GM23338 (cell line): ENCODE data around the gene MARCHF10. TPM values are rescaled to one million over a fixed set of nuclear protein-coding genes. Genes with fewer than 3 reads are reported as not detected.

Source experiments
- ATAC-seq: fragments of 200-7000 bp; cut with Tn5 transposase; 3 replicates; pipeline ENCODE4 v1.9.1; 2020
- DNase-seq: peaks from one replicate; pipeline ENCODE4 v3.0.0-alpha.2; 2015; ENCODE audit warnings: low spot score
- H2AFZ ChIP-seq: fragments of 200-600 bp; sonication (generic); 2 replicates; pipeline ENCODE4 v1.8.0; 2016; ENCODE audit warnings: antibody characterized with exemption, mild to moderate bottlenecking, moderate library complexity
- H3F3A ChIP-seq: fragments of 200-600 bp; sonication (generic); replicated peaks from 2 replicates; pipeline ENCODE4 v1.8.0; 2017; ENCODE audit warnings: antibody characterized with exemption, mixed run types, low read depth
- H3K27ac ChIP-seq: fragments of 200-600 bp; sonication (generic); 2 replicates; pipeline ENCODE4 v1.6.1; 2016; ENCODE audit warnings: low read depth
- H3K27me3 ChIP-seq: fragments of 200-600 bp; sonication (generic); 2 replicates; pipeline ENCODE4 v1.8.0; 2016; ENCODE audit warnings: mild to moderate bottlenecking, mixed run types, moderate library complexity; ENCODE audit not compliant: insufficient read depth
- H3K36me3 ChIP-seq: fragments of 200-600 bp; sonication (generic); 2 replicates; pipeline ENCODE4 v1.8.0; 2016; ENCODE audit warnings: mild to moderate bottlenecking; ENCODE audit not compliant: insufficient read depth
- H3K4me1 ChIP-seq: fragments of 200-600 bp; sonication (generic); 2 replicates; pipeline ENCODE4 v1.8.0; 2016; ENCODE audit warnings: mild to moderate bottlenecking, moderate library complexity; ENCODE audit not compliant: insufficient read depth
- H3K4me2 ChIP-seq: fragments of 200-600 bp; sonication (generic); 2 replicates; pipeline ENCODE4 v1.7.1; 2017; ENCODE audit warnings: mixed run types
- H3K4me3 ChIP-seq: fragments of 200-600 bp; sonication (generic); 2 replicates; pipeline ENCODE4 v1.6.1; 2016; ENCODE audit warnings: mixed run types
- H3K79me2 ChIP-seq: fragments of 200-600 bp; sonication (generic); replicated peaks from 2 replicates; pipeline ENCODE4 v1.8.0; 2017; ENCODE audit warnings: mild to moderate bottlenecking; ENCODE audit not compliant: insufficient read depth
- H3K9me2 ChIP-seq: fragments of 200-600 bp; sonication (generic); 2 replicates; pipeline ENCODE4 v1.8.0; 2017; ENCODE audit not compliant: insufficient read depth
- H4K20me1 ChIP-seq: fragments of 200-600 bp; sonication (generic); replicated peaks from 2 replicates; pipeline ENCODE4 v1.8.0; 2017; ENCODE audit warnings: mild to moderate bottlenecking; ENCODE audit not compliant: insufficient read depth
- H3K27ac Mint-ChIP-seq: 2 replicates; pipeline ENCODE4 v1.8.0; 2020; ENCODE audit warnings: inconsistent platforms, mild to moderate bottlenecking, moderate library complexity, mixed read lengths
- H3K27me3 Mint-ChIP-seq: 3 replicates; pipeline ENCODE4 v1.8.0; 2022; ENCODE audit warnings: low read depth, mild to moderate bottlenecking, moderate library complexity, mixed read lengths, inconsistent platforms; ENCODE audit not compliant: insufficient read depth, poor library complexity
- H3K36me3 Mint-ChIP-seq: 3 replicates; pipeline ENCODE4 v1.8.0; 2021; ENCODE audit warnings: low read depth, mild to moderate bottlenecking, inconsistent platforms, moderate library complexity, mixed read lengths
- H3K4me1 Mint-ChIP-seq: 3 replicates; pipeline ENCODE4 v1.8.0; 2020; ENCODE audit warnings: mild to moderate bottlenecking, inconsistent platforms, mixed read lengths
- H3K4me3 Mint-ChIP-seq: 3 replicates; pipeline ENCODE4 v1.8.0; 2021; ENCODE audit warnings: moderate library complexity, mild to moderate bottlenecking, inconsistent platforms, mixed read lengths
- H3K9me3 Mint-ChIP-seq: 3 replicates; pipeline ENCODE4 v1.8.0; 2020; ENCODE audit warnings: moderate library complexity, mild to moderate bottlenecking, inconsistent platforms, mixed read lengths
- EZH2 ChIP-seq: fragments of 200-600 bp; sonication (generic); IDR thresholded peaks from one replicate; pipeline ENCODE4 v1.8.0; 2017; ENCODE audit warnings: antibody characterized with exemption, mild to moderate bottlenecking, low read depth; ENCODE audit not compliant: unreplicated experiment
- EZH2phosphoT487 ChIP-seq: fragments of 200-600 bp; sonication (generic); IDR thresholded peaks from one replicate; pipeline ENCODE4 v1.8.1; 2018; ENCODE audit warnings: antibody characterized with exemption; ENCODE audit not compliant: unreplicated experiment
- NANOG ChIP-seq: IDR thresholded peaks from 2 replicates; pipeline ENCODE4 v1.6.1; 2016; ENCODE audit warnings: antibody characterized with exemption, borderline replicate concordance
- STAT1 ChIP-seq: IDR thresholded peaks from one replicate; pipeline ENCODE4 v1.6.1; 2016; ENCODE audit warnings: antibody characterized with exemption; ENCODE audit not compliant: unreplicated experiment
- ZNF331 ChIP-seq: fragments of 250-450 bp; sonication (Bioruptor Pico); IDR thresholded peaks from 2 replicates; pipeline ENCODE4 v1.5.0; 2020; ENCODE audit warnings: low read depth, mild to moderate bottlenecking, moderate library complexity
- polyA plus RNA-seq: library from polyadenylated mRNA; unstranded; fragments of >200 nt; fragmentation: Nextera tagmentation; extraction: Ambion mirVana; gene quantifications from 2 replicates; pipeline ENCODE4 v1.2.1, GENCODE V29; 2016
- total RNA-seq: library from RNA; depleted of rRNA; stranded (reverse); fragments of >200 nt; shearing (Covaris generic); gene quantifications from 2 replicates; pipeline ENCODE4 v1.2.3, GENCODE V29; 2014
- TF ChIP-seq, protein P1 (sequence below), 2 experiments: fragments of 200-600 bp in 1 of 2; sonication (generic) in 1 of 2; conservative IDR thresholded peaks; 2 replicates each; pipeline versions ENCODE4 v1.5.1 to v1.6.1; 2016 to 2017; ENCODE audit warnings: antibody characterized with exemption in 2 of 2, low read depth in 2 of 2, mild to moderate bottlenecking in 2 of 2, moderate library complexity in 1 of 2
- TF ChIP-seq, protein P2 (sequence below): IDR thresholded peaks from 2 replicates; pipeline ENCODE4 v1.6.1; 2016; ENCODE audit warnings: antibody characterized with exemption
- TF ChIP-seq, protein P3 (sequence below): IDR thresholded peaks from one replicate; pipeline ENCODE4 v1.6.1; 2018; ENCODE audit warnings: antibody characterized with exemption; ENCODE audit not compliant: unreplicated experiment

The MARCHF10 gene
- total and polyA plus RNA-seq, 2 experiments from 2014 or later, result 0.50 TPM; not detected in 1

DNA sequence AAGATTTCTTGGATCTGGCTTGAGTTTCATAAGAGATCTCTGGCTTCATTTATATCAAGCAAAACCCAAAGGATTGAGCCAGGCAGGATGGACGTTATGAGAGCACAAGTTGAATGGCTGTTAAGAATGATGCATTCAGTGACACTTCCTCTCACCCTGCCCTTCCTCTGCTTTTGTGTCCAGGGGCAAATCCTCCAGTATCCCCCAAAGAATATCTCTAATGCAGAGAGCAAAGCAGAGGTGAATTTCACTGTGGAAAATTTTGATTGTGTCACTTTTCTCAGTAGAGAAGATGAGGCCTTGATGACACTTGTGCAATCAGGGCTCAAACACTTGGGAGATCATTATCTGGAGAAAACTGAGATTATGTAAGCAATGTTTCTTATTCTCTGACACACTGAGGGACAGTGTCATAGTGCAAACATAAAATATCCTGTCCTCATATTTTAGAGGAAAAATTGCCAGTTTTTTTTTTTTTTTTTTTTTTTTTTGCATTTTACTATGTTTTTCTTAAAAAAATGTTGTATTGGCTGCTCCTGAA, 25.3 kb downstream of the MARCHF10 start:
- H3K4me1 Mint-ChIP-seq, result peaks cover 8% of the 10 kb centered on the region
- no peaks in the 10 kb centered on the region for H3K79me2 ChIP-seq

DNA sequence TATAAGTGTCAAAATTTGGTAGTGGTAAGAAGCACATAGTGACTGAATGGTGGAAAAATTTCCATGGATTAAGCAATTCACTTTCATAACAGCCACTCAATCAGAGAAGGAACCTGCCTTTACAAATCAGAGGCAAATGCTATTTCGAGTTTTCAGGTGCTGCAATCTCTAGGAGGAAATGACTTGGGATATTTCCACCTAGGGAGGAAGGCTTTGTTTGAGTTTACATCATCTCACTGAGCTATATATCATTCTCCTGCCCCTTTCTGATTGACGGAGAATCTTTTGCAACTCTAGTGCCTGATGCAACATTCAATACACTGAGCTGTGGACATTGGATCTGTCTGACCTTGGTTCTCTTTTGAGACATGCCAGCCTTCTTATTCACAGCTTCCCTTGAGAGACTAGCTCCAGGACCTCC, 26.3 kb downstream of the MARCHF10 start:
- TF ChIP-seq, protein P1, sequence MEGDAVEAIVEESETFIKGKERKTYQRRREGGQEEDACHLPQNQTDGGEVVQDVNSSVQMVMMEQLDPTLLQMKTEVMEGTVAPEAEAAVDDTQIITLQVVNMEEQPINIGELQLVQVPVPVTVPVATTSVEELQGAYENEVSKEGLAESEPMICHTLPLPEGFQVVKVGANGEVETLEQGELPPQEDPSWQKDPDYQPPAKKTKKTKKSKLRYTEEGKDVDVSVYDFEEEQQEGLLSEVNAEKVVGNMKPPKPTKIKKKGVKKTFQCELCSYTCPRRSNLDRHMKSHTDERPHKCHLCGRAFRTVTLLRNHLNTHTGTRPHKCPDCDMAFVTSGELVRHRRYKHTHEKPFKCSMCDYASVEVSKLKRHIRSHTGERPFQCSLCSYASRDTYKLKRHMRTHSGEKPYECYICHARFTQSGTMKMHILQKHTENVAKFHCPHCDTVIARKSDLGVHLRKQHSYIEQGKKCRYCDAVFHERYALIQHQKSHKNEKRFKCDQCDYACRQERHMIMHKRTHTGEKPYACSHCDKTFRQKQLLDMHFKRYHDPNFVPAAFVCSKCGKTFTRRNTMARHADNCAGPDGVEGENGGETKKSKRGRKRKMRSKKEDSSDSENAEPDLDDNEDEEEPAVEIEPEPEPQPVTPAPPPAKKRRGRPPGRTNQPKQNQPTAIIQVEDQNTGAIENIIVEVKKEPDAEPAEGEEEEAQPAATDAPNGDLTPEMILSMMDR (conservative IDR thresholded peaks at IDR 0.05; ENCODE audit: low read depth in 2 of 2), result no peak
- TF ChIP-seq EZH2phosphoT487 (no peak), ZNF331 (CRISPR knock-in tag) (no peak)
- no peaks in the 10 kb centered on the region for H3F3A ChIP-seq
- no peak overlapping the region for H3K4me2 ChIP-seq
- no peaks in the 10 kb centered on the region for H3K9me2 ChIP-seq
- no peaks in the 10 kb centered on the region for H3K4me1 ChIP-seq
- H3K36me3 ChIP-seq, result no peaks in the 10 kb centered on the region
- no peak for DNase-seq
- no peak overlapping the region for H3K27ac Mint-ChIP-seq
- peaks cover 8% of the 10 kb centered on the region for H3K4me1 Mint-ChIP-seq
- peaks cover 13% of the 10 kb centered on the region; the same call in 2 of the 3 replicates for H3K9me3 Mint-ChIP-seq
- H3K79me2 ChIP-seq, result no peaks in the 10 kb centered on the region
- H3K27me3 ChIP-seq, result no peaks in the 10 kb centered on the region
- no peak overlapping the region for H3K27ac ChIP-seq
- no peak for ATAC-seq
- H3K4me3 ChIP-seq, result no peak overlapping the region
- peaks cover 4% of the 10 kb centered on the region for H3K27me3 Mint-ChIP-seq
- H2AFZ ChIP-seq, result no peak overlapping the region
- no peak overlapping the region for H3K4me3 Mint-ChIP-seq
- no peaks in the 10 kb centered on the region for H4K20me1 ChIP-seq
- peaks cover 7% of the 10 kb centered on the region; the same call in 1 of the 3 replicates for H3K36me3 Mint-ChIP-seq

More for the DNA sequence above, 25.3 kb downstream of the MARCHF10 start:
- Histone ChIP-seq H3F3A (no peaks in the 10 kb centered on the region), H3K9me2 (no peaks in the 10 kb centered on the region), H3K4me2 (no peak overlapping the region), H3K36me3 (no peaks in the 10 kb centered on the region), H4K20me1 (no peaks in the 10 kb centered on the region), H3K4me3 (no peak overlapping the region), H2AFZ (no peak overlapping the region), H3K4me1 (no peaks in the 10 kb centered on the region), H3K27me3 (no peaks in the 10 kb centered on the region), H3K27ac (no peak overlapping the region)
- DNase-seq (no peak), ATAC-seq (no peak)
- H3K4me3 Mint-ChIP-seq, result no peak overlapping the region
- TF ChIP-seq EZH2 (no peak), EZH2phosphoT487 (no peak), STAT1 (no peak), NANOG (no peak)
- TF ChIP-seq, protein P2, sequence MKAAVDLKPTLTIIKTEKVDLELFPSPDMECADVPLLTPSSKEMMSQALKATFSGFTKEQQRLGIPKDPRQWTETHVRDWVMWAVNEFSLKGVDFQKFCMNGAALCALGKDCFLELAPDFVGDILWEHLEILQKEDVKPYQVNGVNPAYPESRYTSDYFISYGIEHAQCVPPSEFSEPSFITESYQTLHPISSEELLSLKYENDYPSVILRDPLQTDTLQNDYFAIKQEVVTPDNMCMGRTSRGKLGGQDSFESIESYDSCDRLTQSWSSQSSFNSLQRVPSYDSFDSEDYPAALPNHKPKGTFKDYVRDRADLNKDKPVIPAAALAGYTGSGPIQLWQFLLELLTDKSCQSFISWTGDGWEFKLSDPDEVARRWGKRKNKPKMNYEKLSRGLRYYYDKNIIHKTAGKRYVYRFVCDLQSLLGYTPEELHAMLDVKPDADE, result no peak
- TF ChIP-seq, protein P3, sequence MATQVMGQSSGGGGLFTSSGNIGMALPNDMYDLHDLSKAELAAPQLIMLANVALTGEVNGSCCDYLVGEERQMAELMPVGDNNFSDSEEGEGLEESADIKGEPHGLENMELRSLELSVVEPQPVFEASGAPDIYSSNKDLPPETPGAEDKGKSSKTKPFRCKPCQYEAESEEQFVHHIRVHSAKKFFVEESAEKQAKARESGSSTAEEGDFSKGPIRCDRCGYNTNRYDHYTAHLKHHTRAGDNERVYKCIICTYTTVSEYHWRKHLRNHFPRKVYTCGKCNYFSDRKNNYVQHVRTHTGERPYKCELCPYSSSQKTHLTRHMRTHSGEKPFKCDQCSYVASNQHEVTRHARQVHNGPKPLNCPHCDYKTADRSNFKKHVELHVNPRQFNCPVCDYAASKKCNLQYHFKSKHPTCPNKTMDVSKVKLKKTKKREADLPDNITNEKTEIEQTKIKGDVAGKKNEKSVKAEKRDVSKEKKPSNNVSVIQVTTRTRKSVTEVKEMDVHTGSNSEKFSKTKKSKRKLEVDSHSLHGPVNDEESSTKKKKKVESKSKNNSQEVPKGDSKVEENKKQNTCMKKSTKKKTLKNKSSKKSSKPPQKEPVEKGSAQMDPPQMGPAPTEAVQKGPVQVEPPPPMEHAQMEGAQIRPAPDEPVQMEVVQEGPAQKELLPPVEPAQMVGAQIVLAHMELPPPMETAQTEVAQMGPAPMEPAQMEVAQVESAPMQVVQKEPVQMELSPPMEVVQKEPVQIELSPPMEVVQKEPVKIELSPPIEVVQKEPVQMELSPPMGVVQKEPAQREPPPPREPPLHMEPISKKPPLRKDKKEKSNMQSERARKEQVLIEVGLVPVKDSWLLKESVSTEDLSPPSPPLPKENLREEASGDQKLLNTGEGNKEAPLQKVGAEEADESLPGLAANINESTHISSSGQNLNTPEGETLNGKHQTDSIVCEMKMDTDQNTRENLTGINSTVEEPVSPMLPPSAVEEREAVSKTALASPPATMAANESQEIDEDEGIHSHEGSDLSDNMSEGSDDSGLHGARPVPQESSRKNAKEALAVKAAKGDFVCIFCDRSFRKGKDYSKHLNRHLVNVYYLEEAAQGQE, result no peak
- peaks cover 13% of the 10 kb centered on the region; the same call in 2 of the 3 replicates for H3K9me3 Mint-ChIP-seq
- H3K27me3 Mint-ChIP-seq, result peaks cover 4% of the 10 kb centered on the region
- no peak overlapping the region for H3K27ac Mint-ChIP-seq
- peaks cover 7% of the 10 kb centered on the region; the same call in 1 of the 3 replicates for H3K36me3 Mint-ChIP-seq
